Activated CD8-positive, alpha-beta memory T cell treated with anti-CD3 and anti-CD28 coated beads for 1 hour (primary cell): ENCODE measurements around the gene GPER1.
"Not testable (repeated sequence)": the region's sequence is repeated elsewhere in the genome, so short reads cannot be mapped to it uniquely, and the experiment has no call there.

Experiments
- DNase-seq, 2 donors: peaks; one replicate each; pipeline ENCODE4 v3.0.0-alpha.2; 2020; ENCODE audit warnings: low read depth in 1 of 2; ENCODE audit errors: extremely low read depth in 1 of 2

Gene GPER1

GRCh38 chr7:1116383-1117008 lies 28.6 kb downstream of the GPER1 start:
- DNase-seq = not testable (repeated sequence)

- DNase-seq = no peak
These were observed 29.5 kb downstream of the GPER1 start for GRCh38 chr7:1117321-1117928.

GRCh38 chr7:1119201-1119600 lies 31.3 kb downstream of the GPER1 start:
- no peak for DNase-seq

DNA sequence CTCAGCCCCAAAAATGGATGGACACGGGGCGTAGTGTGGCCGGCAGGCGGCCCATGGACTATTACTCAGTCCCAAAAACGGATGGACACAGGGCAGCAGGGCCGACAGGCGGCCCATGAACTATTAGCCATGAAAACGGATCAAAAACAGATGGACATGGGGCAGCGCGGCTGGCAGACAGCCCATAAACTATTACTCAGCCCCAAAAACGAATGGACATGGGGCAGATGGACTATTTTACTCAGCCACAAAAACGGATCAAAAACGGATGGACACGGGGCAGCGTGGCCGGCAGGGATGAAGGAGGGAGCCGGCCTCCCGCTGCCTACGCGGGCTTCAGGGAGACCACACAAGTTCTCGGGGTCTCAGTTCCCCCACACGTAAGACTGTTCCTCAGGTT lies 32.9 kb downstream of the GPER1 start:
- DNase-seq = no peak

GRCh38 chr7:1121476-1121875 lies 33.6 kb downstream of the GPER1 start:
- DNase-seq = no peak

DNA sequence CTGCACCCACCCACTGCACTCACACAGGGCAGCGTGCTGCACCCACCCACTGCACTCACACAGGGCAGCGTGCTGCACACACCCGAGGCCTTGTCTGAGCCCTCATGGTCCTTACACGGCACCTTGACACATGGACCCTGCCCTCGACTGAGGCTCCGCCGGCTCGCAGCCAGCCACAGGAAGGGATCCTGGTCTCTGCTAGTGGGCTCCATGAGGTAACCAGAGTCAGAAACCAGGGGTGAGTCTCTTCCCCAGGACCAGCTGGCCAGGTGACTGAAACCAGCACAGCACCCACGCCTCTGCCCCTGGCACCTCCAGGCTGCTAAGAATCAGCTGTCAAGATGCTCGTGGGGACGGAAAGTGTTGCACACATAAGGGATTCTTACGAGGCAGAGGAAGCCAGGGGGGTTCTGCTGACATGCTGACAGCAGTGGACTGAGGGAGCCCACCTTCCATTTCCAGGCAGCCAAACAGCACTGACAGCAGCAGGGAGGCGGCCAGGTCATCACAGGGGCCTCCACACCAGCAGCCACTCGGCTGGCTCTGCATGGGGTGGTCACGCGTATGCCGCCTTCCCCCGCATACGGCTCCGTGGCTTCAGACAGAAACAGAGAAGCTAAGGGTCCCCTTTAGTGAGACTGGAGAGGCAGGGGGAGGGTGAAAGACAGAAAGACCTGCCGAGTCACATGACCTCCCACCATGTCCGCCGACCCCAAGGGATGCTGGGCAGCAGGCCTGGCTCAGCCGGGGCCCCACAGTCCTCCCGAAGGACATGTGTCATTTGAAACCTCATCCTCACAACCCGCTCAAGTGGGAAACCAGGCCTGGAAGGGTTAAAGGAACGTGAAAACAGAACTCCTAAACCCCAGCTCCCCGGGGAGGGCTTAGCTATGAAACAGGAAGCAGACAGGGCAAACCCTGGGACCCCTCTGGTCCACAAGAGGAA lies 34.2 kb downstream of the GPER1 start:
- no peak for DNase-seq

DNA sequence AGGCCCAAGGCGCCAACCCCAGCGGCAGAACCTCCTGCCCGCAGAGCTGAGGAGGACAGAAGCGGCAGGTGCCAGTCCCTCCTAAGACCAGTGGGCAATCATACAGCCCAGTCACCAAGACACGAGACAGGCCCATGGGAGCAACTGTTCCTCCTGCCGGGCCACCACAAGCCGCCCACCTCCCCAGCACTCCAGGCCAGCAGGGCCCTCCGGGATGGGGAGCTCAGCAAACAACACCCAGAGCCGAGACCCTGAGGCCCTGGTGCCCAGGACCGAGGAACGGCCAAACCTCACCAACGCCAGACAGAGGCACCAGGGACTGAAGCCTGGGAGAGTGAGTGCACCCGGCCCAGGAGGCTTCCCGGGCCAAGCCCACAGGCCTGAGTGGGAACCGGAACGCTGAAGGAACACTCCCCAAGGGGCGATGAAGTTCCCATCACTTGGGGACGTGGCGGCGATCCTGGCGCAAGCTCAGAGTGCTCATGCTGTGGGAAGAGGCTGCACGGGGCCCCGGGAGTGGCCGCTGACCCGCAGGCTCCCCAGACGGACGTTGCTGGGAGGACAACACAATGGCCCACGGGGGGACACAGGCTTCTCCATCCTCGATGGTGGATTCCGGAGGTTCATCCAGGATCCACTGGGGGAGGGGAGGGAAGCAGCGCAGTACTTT lies 35.1 kb downstream of the GPER1 start:
- no peak for DNase-seq

DNA sequence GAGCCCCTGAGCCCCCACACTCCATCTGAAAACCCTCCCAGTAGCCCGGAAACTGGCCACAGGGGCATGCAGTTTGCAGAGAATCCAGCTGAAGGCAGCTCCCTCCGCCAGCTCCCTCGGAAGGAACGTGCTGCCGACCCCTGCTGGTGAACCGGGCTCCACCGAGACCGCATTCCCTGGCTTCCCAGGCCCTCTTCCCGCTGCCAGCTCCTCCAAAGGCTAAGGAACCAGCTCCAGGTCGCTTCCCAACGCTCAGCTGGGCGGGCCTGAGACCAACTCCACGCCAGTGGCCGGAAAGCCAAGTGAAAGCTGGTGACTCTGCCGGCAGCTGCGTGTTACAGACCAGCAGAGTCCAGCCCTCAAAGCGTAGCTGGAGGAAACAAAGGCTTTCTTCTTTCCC lies 35.8 kb downstream of the GPER1 start:
- DNase-seq = no peak

- DNase-seq = no peak
These were observed 36.3 kb downstream of the GPER1 start for GRCh38 chr7:1124164-1124563.

- no peak for DNase-seq
These were observed 37.1 kb downstream of the GPER1 start for GRCh38 chr7:1124816-1125602.

DNA sequence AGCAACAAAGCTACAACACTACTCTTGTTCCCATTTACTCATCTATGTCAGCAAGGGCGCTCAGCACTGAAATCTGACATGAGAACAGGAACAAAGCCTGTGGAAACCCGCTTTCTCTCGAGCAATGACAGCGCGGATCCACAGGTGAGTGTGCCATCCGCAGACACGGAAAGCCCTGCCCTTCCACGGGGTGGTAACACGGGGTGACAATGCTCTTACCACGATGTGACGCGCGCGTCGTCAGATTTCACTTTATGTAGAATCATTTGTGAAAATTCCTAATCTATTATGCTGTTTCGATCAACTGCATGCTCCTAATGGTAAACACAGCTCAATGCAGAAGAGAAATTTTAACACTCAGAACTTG lies 37.7 kb downstream of the GPER1 start:
- no peak for DNase-seq

GRCh38 chr7:1127001-1127400 lies 39.1 kb downstream of the GPER1 start:
- no peak for DNase-seq

DNA sequence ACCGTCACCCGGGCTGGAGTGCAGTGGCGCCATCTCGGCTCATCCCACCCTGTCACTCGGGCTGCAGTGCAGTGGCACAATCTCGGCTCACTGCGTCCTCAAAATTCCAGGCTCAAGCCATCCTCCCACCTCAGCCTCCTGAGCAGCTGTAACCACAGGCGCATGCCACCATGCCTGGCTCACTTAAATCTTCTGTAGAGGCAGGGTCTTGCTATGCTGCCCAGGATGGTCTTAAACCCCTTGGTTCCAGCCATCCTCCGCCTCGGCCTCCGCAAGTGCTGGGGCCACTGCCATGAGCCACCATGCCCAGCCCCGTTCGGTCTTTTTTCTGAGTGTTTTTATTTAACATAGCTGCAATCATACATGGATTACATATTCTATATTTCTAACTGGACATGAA lies 41.5 kb downstream of the GPER1 start:
- no peak for DNase-seq

- DNase-seq = no peak
These were observed 42.4 kb downstream of the GPER1 start for GRCh38 chr7:1130021-1130990.

DNA sequence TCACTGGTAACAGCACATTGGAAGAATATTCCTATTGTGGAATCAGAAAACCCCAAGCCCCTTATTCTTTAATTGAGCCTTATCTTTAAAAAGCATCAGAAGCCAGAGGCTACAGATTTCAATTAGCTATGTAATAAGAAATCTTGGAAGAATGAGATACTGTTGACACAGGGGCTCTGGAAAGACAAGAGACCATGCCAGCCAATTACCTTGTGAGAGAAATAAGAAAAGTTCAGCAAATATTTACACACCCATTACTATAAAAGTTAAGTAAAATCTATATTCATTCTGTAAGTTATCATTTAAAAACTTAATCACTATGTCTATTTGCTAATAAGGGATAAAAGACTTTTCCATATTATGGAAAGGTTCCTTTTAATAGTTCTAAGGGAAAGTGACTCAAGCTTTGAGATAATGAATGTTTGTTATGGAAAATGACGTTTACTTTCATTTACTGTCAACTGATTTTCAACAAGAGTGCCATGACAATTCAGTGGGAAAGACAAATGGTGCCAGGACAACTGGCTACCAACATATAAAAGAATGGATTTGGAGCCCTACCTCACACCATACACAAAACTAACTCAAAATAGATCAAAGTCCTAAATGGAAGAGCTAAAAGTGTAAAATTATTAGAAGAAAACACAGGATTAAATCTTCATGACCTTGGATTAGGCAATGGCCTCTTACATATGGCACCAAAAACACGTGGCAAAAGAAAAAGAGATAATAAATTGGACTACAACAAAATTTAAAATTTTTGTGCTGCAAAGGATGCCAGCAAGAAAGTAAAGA lies 43.8 kb downstream of the GPER1 start:
- DNase-seq = no peak

DNA sequence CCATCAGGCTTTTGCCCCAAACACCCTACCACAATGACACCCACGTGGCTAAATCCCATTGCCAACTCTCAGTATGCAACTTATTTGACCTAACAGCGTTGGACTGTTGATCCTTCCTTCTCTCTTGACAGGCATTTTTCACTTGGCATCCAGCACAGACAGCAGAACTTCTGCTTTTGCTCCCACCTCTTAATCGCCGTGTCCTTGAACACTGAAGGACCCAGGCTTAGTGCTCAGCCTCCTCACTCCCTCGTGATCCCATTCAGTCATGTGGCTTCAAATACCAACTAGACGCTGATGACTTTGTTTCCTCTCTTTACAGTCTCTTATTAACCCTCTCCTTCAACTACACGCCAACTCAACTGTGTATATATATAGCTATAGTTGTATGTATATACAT lies 47.0 kb downstream of the GPER1 start:
- no peak for DNase-seq

DNA sequence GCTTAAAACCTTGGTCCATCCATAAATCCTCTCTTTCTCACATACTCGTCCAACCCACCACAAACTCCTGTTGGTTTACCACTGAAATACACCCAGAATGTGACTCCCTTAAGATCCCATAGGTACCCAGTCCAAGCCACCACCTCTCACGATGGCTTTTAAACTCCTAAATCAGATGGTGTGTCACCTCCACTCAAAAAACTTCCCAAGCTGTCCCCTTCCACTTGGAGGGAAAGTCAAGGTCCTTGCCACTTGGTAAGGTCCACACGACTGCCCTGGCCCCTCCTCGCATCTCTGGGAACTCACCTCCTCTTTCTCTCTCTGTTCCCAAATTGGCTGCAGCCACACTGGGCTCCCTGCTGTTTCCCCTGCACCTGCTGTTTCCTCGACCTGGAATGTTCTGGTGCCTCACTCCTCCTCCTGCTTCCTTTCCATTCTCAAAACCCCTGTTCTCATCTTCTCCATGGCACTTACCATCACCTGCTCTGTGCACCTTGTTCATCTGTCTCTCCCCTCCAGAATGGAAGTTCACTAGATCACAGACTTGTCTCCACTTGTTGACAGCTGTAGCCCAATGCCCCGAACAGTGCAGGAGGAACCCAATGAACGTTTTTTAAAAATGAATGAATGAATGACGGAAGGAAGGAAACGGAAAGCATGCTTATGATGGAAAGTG lies 49.1 kb downstream of the GPER1 start:
- DNase-seq = no peak

GRCh38 chr7:1137517-1138167 lies 49.7 kb downstream of the GPER1 start:
- no peak for DNase-seq
